ENCODE measurements around the gene CTNNA2. TPM values are rescaled to one million over a fixed set of nuclear protein-coding genes. Genes with fewer than 3 reads are reported as not detected.

Gene CTNNA2
- total and polyA plus RNA-seq, 4 donors, result 0.01 to 0.37 TPM; not detected in 2

GRCh38 chr2:80326861-80327260, 814.0 kb downstream of the CTNNA2 start:
- Histone ChIP-seq H3K27me3 (ENCODE audit: control insufficient read depth in 3 of 3, insufficient read depth in 3 of 3, low read length in 2 of 3) (peaks cover 6 to 11% (median 10%) of the 10 kb centered on the region in 3 donors), H3K27ac (ENCODE audit: low read depth in 1 of 2, low read length in 1 of 2) (no peak overlapping the region), H3K9me3 (ENCODE audit: control insufficient read depth in 4 of 4, insufficient read depth in 3 of 4, low read length in 3 of 4) (peaks cover 0 to 3% (median 0%) of the 10 kb centered on the region in 4 donors), H3K4me1 (ENCODE audit: control insufficient read depth in 5 of 5, insufficient read depth in 5 of 5, low read length in 5 of 5) (peaks cover 0 to 14% (median 2%) of the 10 kb centered on the region in 5 donors), H3K36me3 (ENCODE audit: control insufficient read depth in 4 of 4, insufficient read depth in 4 of 4, low read length in 4 of 4) (no peaks in the 10 kb centered on the region), H3K9ac (ENCODE audit: insufficient read depth in 1 of 2, low read length in 2 of 2) (no peak overlapping the region), H3K4me3 (no peak overlapping the region)
- DNase-seq (no peak), ATAC-seq (ENCODE audit: insufficient read depth, low FRiP score) (no peak)
- no peak for TF ChIP-seq CTCF (IDR thresholded peaks at IDR 0.05; ENCODE audit: control extremely low read depth, extremely low read depth)
- WGBS, 2 donors, result 78 to 81% methylated on average over 1 of the region's 1 CpG

GRCh38 chr2:80328159-80328571, 815.3 kb downstream of the CTNNA2 start:
- no peak overlapping the region for H3K9ac ChIP-seq (ENCODE audit: insufficient read depth in 1 of 2, low read length in 2 of 2)
- H3K27ac ChIP-seq (ENCODE audit: low read depth in 1 of 2, low read length in 1 of 2), result no peak overlapping the region
- no peaks in the 10 kb centered on the region for H3K36me3 ChIP-seq (ENCODE audit: control insufficient read depth in 4 of 4, insufficient read depth in 4 of 4, low read length in 4 of 4)
- WGBS, 2 donors, result 30 to 43% methylated on average over 1 of the region's 1 CpG
- no peaks in the 10 kb centered on the region for H3K9me3 ChIP-seq (ENCODE audit: control insufficient read depth in 4 of 4, insufficient read depth in 3 of 4, low read length in 3 of 4)
- peaks cover 0 to 7% (median 0%) of the 10 kb centered on the region in 5 donors for H3K4me1 ChIP-seq (ENCODE audit: control insufficient read depth in 5 of 5, insufficient read depth in 5 of 5, low read length in 5 of 5)
- H3K4me3 ChIP-seq, result no peak overlapping the region
- ATAC-seq (ENCODE audit: insufficient read depth, low FRiP score) (no peak), DNase-seq (no peak)
- H3K27me3 ChIP-seq (ENCODE audit: control insufficient read depth in 3 of 3, insufficient read depth in 3 of 3, low read length in 2 of 3), result peaks cover 0 to 3% (median 3%) of the 10 kb centered on the region in 3 donors
- TF ChIP-seq CTCF (IDR thresholded peaks at IDR 0.05; ENCODE audit: control extremely low read depth, extremely low read depth), result no peak

- no peak overlapping the region for H3K9ac ChIP-seq (ENCODE audit: insufficient read depth in 1 of 2, low read length in 2 of 2)
- no peak overlapping the region for H3K27ac ChIP-seq (ENCODE audit: low read depth in 1 of 2, low read length in 1 of 2)
- no peaks in the 10 kb centered on the region for H3K36me3 ChIP-seq (ENCODE audit: control insufficient read depth in 4 of 4, insufficient read depth in 4 of 4, low read length in 4 of 4)
- no peak overlapping the region for H3K4me3 ChIP-seq
- H3K9me3 ChIP-seq (ENCODE audit: control insufficient read depth in 4 of 4, insufficient read depth in 3 of 4, low read length in 3 of 4), result no peaks in the 10 kb centered on the region
- ATAC-seq (ENCODE audit: insufficient read depth, low FRiP score), result no peak
- H3K27me3 ChIP-seq (ENCODE audit: control insufficient read depth in 3 of 3, insufficient read depth in 3 of 3, low read length in 2 of 3), result peaks cover 0 to 2% (median 0%) of the 10 kb centered on the region in 3 donors
- H3K4me1 ChIP-seq (ENCODE audit: control insufficient read depth in 5 of 5, insufficient read depth in 5 of 5, low read length in 5 of 5), result peaks cover 0 to 3% (median 0%) of the 10 kb centered on the region in 5 donors
- 69 to 80% methylated on average over 5 of the region's 5 CpGs for WGBS, 2 donors
- DNase-seq, result no peak
- no peak for TF ChIP-seq CTCF (IDR thresholded peaks at IDR 0.05; ENCODE audit: control extremely low read depth, extremely low read depth)
Observed at GRCh38 chr2:80329491-80329890, 816.6 kb downstream of the CTNNA2 start.
